Transverse colon (tissue), 3 donors: Measurements from ENCODE around the gene NSD1.

Experiments used
- EP300 ChIP-seq: sonication (generic); formaldehyde crosslinking; IDR thresholded peaks from one replicate; pipeline ENCODE4 v1.6.1; 2017; ENCODE audit warnings: antibody characterized with exemption, low read depth
- POLR2A ChIP-seq: fragments of 450-650 bp; IDR thresholded peaks from one replicate; pipeline ENCODE4 v1.6.1; 2016; ENCODE audit warnings: antibody characterized with exemption, mild to moderate bottlenecking, moderate library complexity
- TF ChIP-seq, protein P1 (sequence below), 5 experiments: fragments of 200-600 bp in 3 of 5; fragments of 450-650 bp in 2 of 5; sonication (generic) in 3 of 5; IDR thresholded peaks; 1 replicate in 2 of 5; 2 replicates in 3 of 5; pipeline ENCODE4 v1.5.1; 2016 to 2017; ENCODE audit warnings: antibody characterized with exemption in 5 of 5, inconsistent platforms in 3 of 5, mild to moderate bottlenecking in 2 of 5, moderate library complexity in 1 of 5

DNA sequence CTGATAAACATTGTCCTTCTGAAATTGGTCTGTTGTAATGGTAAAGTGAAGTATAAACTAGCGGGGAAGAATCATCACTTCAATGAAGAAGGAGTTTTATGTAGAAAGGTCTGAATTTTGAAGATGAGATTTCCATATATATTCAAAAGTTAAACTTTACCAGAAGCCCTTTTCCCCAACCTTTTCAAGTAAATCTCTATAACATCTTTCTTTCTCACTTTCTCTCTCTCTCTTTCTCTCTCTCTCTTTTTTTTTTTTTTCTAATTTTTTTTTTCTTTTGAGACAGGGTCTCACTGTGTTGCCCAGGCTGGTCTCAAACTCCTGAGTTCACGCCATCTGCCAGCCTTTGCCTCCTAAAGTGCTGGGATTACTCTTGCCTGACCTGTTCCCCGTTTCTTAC, 78.7 kb downstream of the NSD1 start:
- no peak for TF ChIP-seq POLR2A
- TF ChIP-seq, protein P1, sequence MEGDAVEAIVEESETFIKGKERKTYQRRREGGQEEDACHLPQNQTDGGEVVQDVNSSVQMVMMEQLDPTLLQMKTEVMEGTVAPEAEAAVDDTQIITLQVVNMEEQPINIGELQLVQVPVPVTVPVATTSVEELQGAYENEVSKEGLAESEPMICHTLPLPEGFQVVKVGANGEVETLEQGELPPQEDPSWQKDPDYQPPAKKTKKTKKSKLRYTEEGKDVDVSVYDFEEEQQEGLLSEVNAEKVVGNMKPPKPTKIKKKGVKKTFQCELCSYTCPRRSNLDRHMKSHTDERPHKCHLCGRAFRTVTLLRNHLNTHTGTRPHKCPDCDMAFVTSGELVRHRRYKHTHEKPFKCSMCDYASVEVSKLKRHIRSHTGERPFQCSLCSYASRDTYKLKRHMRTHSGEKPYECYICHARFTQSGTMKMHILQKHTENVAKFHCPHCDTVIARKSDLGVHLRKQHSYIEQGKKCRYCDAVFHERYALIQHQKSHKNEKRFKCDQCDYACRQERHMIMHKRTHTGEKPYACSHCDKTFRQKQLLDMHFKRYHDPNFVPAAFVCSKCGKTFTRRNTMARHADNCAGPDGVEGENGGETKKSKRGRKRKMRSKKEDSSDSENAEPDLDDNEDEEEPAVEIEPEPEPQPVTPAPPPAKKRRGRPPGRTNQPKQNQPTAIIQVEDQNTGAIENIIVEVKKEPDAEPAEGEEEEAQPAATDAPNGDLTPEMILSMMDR (IDR thresholded peaks at IDR 0.05): no peak
- no peak for TF ChIP-seq EP300
